ENCODE data around the gene OR52J3. TPM values are rescaled to one million over a fixed set of nuclear protein-coding genes. Genes with fewer than 3 reads are reported as not detected.

Gene OR52J3
- total RNA-seq, 2 donors from 2014 or later, result not detected

DNA sequence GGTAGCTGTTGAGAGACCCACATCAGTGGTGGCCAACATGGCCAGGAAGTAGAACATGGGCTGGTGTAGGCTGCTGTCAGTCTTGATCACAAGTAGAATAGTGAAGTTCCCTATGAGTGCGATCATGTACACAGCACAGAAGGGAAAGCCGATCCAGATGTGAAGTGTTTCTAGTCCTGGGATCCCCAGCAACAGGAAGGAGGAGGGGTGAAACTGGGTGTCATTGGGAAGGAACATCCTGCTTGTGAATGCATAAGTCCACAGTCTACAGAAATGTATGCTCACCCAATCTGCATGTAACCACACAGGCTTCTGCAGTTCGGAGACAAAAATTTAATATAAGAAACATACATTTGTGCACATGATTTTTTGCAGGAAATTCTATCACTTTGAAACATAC lies 13.1 kb downstream of the OR52J3 start, which contains the start of gene OR52E2:
OR52E2 (minus strand) TSS at position 237 of the 400 bp plus-strand sequence; CDS start at position 237, 0 bp downstream.
- Mint-ChIP-seq H3K36me3 (ENCODE audit: low read depth) (no peaks in the 10 kb centered on the region), H3K4me1 (no peaks in the 10 kb centered on the region), H3K27me3 (peaks cover 6% of the 10 kb centered on the region), H3K27ac (no peak within 1 kb of the TSS), H3K4me3 (no peak within 1 kb of the TSS)
- DNase-seq (no peak), ATAC-seq (no peak)
- no peaks in the 10 kb centered on the region for H3K9me3 ChIP-seq (ENCODE audit: control insufficient read depth, low read length, poor library complexity, severe bottlenecking)

DNA sequence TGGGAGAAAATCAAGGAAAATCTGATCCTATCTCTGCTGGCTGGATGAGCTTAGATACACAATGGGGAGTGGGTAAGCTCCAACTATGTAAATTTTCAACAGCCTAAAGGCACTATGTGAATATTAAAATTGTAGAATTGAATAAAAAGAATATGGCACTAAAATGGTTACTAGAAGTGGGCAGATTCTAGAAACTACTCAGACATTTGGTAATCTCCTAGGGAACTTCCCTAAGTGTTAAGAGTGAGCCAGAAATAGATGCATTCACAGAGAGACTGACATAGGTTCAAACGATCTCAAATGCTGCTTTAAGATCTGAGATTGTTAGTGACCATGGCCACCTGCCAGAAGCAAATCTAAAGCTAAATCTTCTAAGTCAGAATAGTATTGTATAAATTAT lies 18.7 kb downstream of the OR52J3 start:
- Mint-ChIP-seq H3K4me1 (no peaks in the 10 kb centered on the region), H3K4me3 (no peak overlapping the region), H3K36me3 (ENCODE audit: low read depth) (no peaks in the 10 kb centered on the region), H3K27ac (no peak overlapping the region), H3K27me3 (peaks cover 6% of the 10 kb centered on the region)
- H3K9me3 ChIP-seq (ENCODE audit: control insufficient read depth, low read length, poor library complexity, severe bottlenecking), result no peaks in the 10 kb centered on the region
- DNase-seq (no peak), ATAC-seq (no peak)

DNA sequence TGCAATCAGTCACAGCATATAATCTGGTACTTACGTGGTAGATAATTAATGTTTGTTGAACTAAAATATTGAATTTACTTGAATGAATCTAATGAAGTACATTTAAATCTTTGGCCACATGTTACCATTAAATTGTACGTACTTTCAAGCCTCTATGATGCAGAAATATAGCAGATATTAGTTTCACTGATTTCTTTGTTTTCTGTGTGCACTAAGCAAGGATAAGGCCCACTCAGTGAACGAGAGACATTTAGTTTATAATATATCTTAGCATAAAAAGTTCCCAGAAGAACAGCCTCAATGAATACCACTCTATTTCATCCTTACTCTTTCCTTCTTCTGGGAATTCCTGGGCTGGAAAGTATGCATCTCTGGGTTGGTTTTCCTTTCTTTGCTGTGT lies 22.9 kb downstream of the OR52J3 start, which contains the start of gene OR52E1:
OR52E1 (plus strand) TSS at position 301 of the 400 bp plus-strand sequence.
- no peaks in the 10 kb centered on the region for H3K4me1 Mint-ChIP-seq
- no peaks in the 10 kb centered on the region for H3K36me3 Mint-ChIP-seq (ENCODE audit: low read depth)
- no peak within 1 kb of the TSS for H3K4me3 Mint-ChIP-seq
- H3K27ac Mint-ChIP-seq, result no peak within 1 kb of the TSS
- no peaks in the 10 kb centered on the region for H3K9me3 ChIP-seq (ENCODE audit: control insufficient read depth, low read length, poor library complexity, severe bottlenecking)
- DNase-seq, result no peak
- no peak for ATAC-seq
- peaks cover 8% of the 10 kb centered on the region for H3K27me3 Mint-ChIP-seq

DNA sequence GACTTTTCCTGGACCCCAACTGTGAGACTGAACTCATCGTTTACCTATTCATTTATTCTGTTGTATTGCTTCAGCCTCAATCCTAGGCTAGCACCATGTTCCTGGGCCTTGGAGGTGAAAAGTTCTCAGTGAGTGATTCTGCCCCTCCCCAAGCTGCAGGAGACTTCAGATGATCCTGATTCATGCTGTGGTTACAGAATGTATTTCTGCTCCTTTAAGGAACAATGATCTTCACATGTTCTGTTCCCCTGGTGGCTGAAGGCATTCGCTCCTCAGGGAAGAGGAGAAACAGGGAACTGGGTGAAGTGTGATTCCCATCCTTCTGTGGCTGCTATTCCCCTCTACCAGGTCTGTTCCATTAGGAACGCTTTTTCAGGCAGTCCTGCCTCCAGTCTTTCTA lies 25.5 kb downstream of the OR52J3 start:
- H3K4me3 Mint-ChIP-seq, result no peak overlapping the region
- no peaks in the 10 kb centered on the region for H3K36me3 Mint-ChIP-seq (ENCODE audit: low read depth)
- no peaks in the 10 kb centered on the region for H3K4me1 Mint-ChIP-seq
- no peak overlapping the region for H3K27ac Mint-ChIP-seq
- DNase-seq (no peak), ATAC-seq (no peak)
- H3K9me3 ChIP-seq (ENCODE audit: control insufficient read depth, low read length, poor library complexity, severe bottlenecking), result no peaks in the 10 kb centered on the region
- peaks cover 8% of the 10 kb centered on the region for H3K27me3 Mint-ChIP-seq

DNA sequence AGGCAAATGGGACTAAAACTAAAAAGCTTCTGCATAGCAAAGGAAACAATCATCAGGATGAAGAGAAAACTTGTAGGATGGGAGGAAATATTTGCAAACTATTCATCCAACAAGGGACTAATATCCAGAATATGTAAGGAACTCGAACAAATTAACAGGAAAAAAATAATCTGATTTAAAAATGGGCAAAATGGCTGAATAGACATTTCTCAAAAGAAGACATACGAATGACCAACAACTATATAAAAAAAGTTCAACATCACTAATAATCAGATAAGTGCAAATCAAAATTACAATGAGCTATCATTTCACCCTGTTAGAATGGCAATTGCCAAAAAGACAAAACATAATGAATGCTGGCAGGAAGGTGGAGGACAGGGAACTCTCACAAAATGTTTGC lies 35.1 kb downstream of the OR52J3 start:
- Mint-ChIP-seq H3K27me3 (peaks cover 6% of the 10 kb centered on the region), H3K36me3 (ENCODE audit: low read depth) (no peaks in the 10 kb centered on the region)
- no peak for ATAC-seq

DNA sequence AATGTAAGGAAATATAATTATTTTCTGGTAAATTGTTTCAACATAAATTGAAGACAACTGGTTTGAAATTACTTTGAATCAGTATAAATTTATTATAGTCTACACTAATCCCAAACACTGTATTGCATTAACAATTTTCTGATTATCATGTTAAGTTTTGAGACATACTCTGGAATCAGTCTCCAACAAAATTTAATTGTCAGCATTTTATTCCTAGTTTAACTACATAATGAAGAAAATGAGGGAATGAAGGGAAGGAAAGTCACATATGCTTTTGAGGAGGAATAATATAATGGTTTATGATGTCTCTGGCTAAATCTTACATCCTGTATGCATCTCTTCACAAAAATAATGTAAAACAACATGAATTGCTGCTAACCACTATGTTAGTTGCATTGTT lies 37.3 kb downstream of the OR52J3 start:
- H3K27me3 Mint-ChIP-seq, result peaks cover 6% of the 10 kb centered on the region
- ATAC-seq (no peak), DNase-seq (no peak)
- H3K27ac Mint-ChIP-seq, result no peak overlapping the region
- no peaks in the 10 kb centered on the region for H3K4me1 Mint-ChIP-seq
- H3K4me3 Mint-ChIP-seq, result no peak overlapping the region
- no peaks in the 10 kb centered on the region for H3K36me3 Mint-ChIP-seq (ENCODE audit: low read depth)
- H3K9me3 ChIP-seq (ENCODE audit: control insufficient read depth, low read length, poor library complexity, severe bottlenecking), result no peaks in the 10 kb centered on the region

More for the DNA sequence above, 35.1 kb downstream of the OR52J3 start:
- no peaks in the 10 kb centered on the region for H3K9me3 ChIP-seq (ENCODE audit: control insufficient read depth, low read length, poor library complexity, severe bottlenecking)
- no peak overlapping the region for H3K27ac Mint-ChIP-seq
- H3K4me3 Mint-ChIP-seq, result no peak overlapping the region
- no peak for DNase-seq
- H3K4me1 Mint-ChIP-seq, result no peaks in the 10 kb centered on the region

DNA sequence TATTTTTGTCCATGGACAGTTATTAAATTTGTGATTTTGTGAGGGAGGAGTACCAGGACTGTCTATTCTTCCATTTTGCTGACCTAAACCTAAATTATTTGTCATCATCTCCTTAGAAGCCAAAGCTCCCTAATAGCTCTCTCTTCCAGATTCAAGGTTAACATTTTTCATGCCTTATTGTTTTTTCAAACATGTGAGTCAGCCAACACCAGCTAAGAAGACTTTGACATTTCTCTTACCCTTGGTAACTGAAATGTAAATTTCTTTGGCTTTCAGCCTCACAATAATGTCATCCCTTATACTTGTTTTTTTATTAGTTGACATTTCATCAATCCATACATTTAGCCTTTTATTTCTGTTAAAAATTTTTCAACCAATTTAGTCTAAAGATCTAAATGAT lies 42.2 kb downstream of the OR52J3 start:
- no peaks in the 10 kb centered on the region for H3K27me3 Mint-ChIP-seq
- DNase-seq (no peak), ATAC-seq (no peak)
- no peak overlapping the region for H3K27ac Mint-ChIP-seq
- H3K4me3 Mint-ChIP-seq, result no peak overlapping the region
- H3K36me3 Mint-ChIP-seq (ENCODE audit: low read depth), result no peaks in the 10 kb centered on the region
- no peaks in the 10 kb centered on the region for H3K9me3 ChIP-seq (ENCODE audit: control insufficient read depth, low read length, poor library complexity, severe bottlenecking)
- no peaks in the 10 kb centered on the region for H3K4me1 Mint-ChIP-seq

DNA sequence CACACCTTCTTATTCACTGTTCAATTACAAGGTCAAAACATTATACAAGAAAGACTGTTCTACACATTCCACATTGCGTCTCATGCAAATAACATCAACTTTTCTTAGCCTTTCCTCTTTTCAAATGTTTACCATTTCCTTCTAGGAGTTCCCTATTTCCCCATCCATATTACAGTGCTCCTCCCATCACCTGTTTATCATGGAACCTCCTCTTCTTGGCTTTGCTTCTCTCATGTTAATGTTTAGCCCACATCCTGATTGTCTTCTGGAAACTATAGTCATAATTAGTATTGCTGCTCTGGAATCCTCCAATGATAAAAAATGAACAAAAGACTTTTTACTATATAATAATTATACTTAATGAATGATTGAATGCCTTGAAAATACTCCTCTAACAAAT lies 44.3 kb downstream of the OR52J3 start:
- Mint-ChIP-seq H3K36me3 (ENCODE audit: low read depth) (no peaks in the 10 kb centered on the region), H3K4me3 (no peak overlapping the region), H3K27ac (no peak overlapping the region), H3K4me1 (no peaks in the 10 kb centered on the region), H3K27me3 (no peaks in the 10 kb centered on the region)
- no peak for ATAC-seq
- DNase-seq, result no peak
- no peaks in the 10 kb centered on the region for H3K9me3 ChIP-seq (ENCODE audit: control insufficient read depth, low read length, poor library complexity, severe bottlenecking)

DNA sequence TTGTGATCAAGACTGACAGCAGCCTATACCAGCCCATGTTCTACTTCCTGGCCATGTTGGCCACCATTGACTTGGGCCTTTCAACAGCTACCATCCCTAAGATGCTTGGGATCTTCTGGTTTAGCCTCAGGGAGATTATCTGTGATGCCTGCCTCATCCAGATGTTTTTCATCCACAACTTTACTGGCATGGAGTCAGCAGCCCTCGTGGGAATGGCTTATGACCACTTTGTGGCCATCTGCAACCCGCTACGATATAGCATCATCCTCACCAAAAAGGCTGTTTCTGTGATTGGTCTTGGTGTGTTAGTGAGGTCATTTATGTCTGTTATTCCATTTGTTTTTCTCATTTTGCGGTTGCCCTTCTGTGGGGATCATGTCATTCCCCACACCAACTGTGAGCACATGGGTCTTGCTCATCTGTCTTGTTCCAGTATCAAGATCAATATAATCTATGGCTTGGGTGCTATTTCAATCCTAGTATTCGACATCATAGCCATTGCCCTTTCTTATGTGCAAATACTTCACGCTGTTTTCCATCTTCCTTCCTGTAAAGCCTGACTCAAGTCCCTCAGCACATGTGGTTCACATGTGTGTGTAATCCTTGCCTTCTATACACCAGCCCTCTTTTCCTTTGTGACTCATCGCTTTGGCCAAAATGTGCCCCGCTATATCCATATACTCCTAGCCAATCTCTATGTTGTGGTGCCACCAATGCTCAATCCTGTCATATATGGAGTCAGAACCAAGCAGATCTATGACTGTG lies 46.7 kb downstream of the OR52J3 start:
- Mint-ChIP-seq H3K27me3 (no peaks in the 10 kb centered on the region), H3K27ac (no peak overlapping the region), H3K36me3 (ENCODE audit: low read depth) (no peaks in the 10 kb centered on the region), H3K4me3 (no peak overlapping the region), H3K4me1 (no peaks in the 10 kb centered on the region)
- no peaks in the 10 kb centered on the region for H3K9me3 ChIP-seq (ENCODE audit: control insufficient read depth, low read length, poor library complexity, severe bottlenecking)
- DNase-seq, result no peak
- ATAC-seq, result no peak

DNA sequence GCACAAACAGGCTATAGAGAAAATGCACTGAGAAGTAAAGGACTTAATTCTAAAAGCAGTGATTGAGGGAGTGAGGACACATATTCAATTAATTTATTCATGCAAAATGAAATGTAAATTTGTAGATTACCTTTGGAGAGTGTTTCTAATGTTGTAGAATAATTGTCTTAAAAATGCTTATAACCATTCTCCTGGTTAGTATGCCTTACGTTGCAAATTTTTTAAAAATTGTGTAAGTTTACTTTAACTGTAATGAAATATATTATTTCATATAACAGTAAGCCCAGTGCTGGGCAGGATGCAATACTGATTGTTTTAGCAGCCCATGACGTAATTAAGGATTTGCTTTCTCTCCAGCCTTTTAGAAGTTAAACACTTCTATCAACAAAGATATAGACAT lies 49.7 kb downstream of the OR52J3 start:
- H3K4me1 Mint-ChIP-seq, result no peaks in the 10 kb centered on the region
- ATAC-seq, result no peak
- H3K27ac Mint-ChIP-seq, result no peak overlapping the region
- DNase-seq, result no peak
- H3K9me3 ChIP-seq (ENCODE audit: control insufficient read depth, low read length, poor library complexity, severe bottlenecking), result no peaks in the 10 kb centered on the region
- H3K27me3 Mint-ChIP-seq, result peaks cover 6% of the 10 kb centered on the region
- no peaks in the 10 kb centered on the region for H3K36me3 Mint-ChIP-seq (ENCODE audit: low read depth)
- H3K4me3 Mint-ChIP-seq, result no peak overlapping the region

Other genes with a start within 250 kb of the OR52J3 start
- not detected for gene OR52R1, start 242.1 kb upstream of the OR52J3 start, total RNA-seq
- gene OR51F2, start 225.2 kb upstream of the OR52J3 start, total RNA-seq, result not detected
- not detected for gene OR51S1, start 197.3 kb upstream of the OR52J3 start, total RNA-seq
- gene OR51T1, start 164.6 kb upstream of the OR52J3 start, total RNA-seq, result not detected
- gene OR51A7, start 142.7 kb upstream of the OR52J3 start, total RNA-seq, result not detected
- not detected for gene OR51G2, start 127.2 kb upstream of the OR52J3 start, total RNA-seq
- gene OR51G1, start 122.2 kb upstream of the OR52J3 start, total RNA-seq, result not detected
- gene OR51A4, start 98.9 kb upstream of the OR52J3 start, total RNA-seq, result not detected
- gene OR51A2, start 90.8 kb upstream of the OR52J3 start, total RNA-seq, result not detected
- not detected for gene OR51L1, start 51.7 kb upstream of the OR52J3 start, total RNA-seq
- not detected for gene OR52E2, start 13.1 kb downstream of the OR52J3 start, total RNA-seq
- gene OR52E1, start 23.0 kb downstream of the OR52J3 start, total RNA-seq, result not detected
- not detected for gene OR52A5, start 91.8 kb downstream of the OR52J3 start, total RNA-seq
- gene OR52A1, start 108.2 kb downstream of the OR52J3 start, total RNA-seq, result not detected
- gene OR51V1, start 154.2 kb downstream of the OR52J3 start, total RNA-seq, result not detected
- 1 to 10 TPM in 1 of 2 donors, not detected in 1; 1.3 TPM for gene HBB, start 180.5 kb downstream of the OR52J3 start, total RNA-seq
- gene HBD, start 188.0 kb downstream of the OR52J3 start, total RNA-seq, result 1 to 10 TPM in 1 of 2 donors, not detected in 1; 1.0 TPM
- not detected for gene HBG1, start 203.3 kb downstream of the OR52J3 start, total RNA-seq
- gene HBG2, start 208.3 kb downstream of the OR52J3 start, total RNA-seq, result 1 to 10 TPM in 1 of 2 donors, not detected in 1; 1.7 TPM
- not detected for gene HBE1, start 223.4 kb downstream of the OR52J3 start, total RNA-seq